Colonic mucosa (tissue), 4 donors: ENCODE data around the gene MYO9B. TPM values are rescaled to one million over a fixed set of nuclear protein-coding genes. Genes with fewer than 3 reads are reported as not detected.

Experiments used
- DNase-seq: peaks from one replicate; pipeline ENCODE4 v3.0.0-alpha.2; 2020
- H3K27ac ChIP-seq: fragments of 200-600 bp; one replicate; pipeline ENCODE4 v1.8.0; 2021
- H3K27me3 ChIP-seq: fragments of 200-600 bp; one replicate; pipeline ENCODE4 v1.8.0; 2021
- H3K36me3 ChIP-seq: fragments of 200-600 bp; one replicate; pipeline ENCODE4 v1.8.0; 2021
- H3K4me1 ChIP-seq: fragments of 200-600 bp; one replicate; pipeline ENCODE4 v1.8.0; 2021; ENCODE audit warnings: mild to moderate bottlenecking
- H3K4me3 ChIP-seq: fragments of 200-600 bp; one replicate; pipeline ENCODE4 v1.8.0; 2021
- H3K9ac ChIP-seq, 2 donors: one replicate each; pipeline ENCODE4 v1.7.0; 2013; ENCODE audit warnings: control low read depth in 2 of 2, low read depth in 2 of 2, low read length in 2 of 2
- H3K9me3 ChIP-seq: fragments of 200-600 bp; one replicate; pipeline ENCODE4 v1.8.0; 2021
- intact Hi-C: fragments of 100-400 bp; cut with DNase I; formaldehyde crosslinking; loops from one replicate; pipeline ENCODE4 v1.14.1; 2022
- total RNA-seq, 2 donors: library from RNA; stranded (reverse); fragmentation: NEBNext Ultra II Directional in 1 of 2; extraction: Animal tissue kit (Norgen Biotek cat#: 25700) in 1 of 2; gene quantifications; one replicate each; pipeline ENCODE4 v1.2.1, GENCODE V29; 2021
- TF ChIP-seq, protein P1 (sequence below): fragments of 200-600 bp; IDR thresholded peaks from one replicate; pipeline ENCODE4 v1.8.0; 2022; ENCODE audit warnings: antibody characterized with exemption, mild to moderate bottlenecking
- donor health status: healthy.
- donor health status: DM: no; HTN: no; CAD: no.
- donor health status: DM: no; HTN: no; CAD: no.

The MYO9B gene
- total RNA-seq, 2 donors from 2014 or later, result 56.5 to 89.2 TPM

DNA sequence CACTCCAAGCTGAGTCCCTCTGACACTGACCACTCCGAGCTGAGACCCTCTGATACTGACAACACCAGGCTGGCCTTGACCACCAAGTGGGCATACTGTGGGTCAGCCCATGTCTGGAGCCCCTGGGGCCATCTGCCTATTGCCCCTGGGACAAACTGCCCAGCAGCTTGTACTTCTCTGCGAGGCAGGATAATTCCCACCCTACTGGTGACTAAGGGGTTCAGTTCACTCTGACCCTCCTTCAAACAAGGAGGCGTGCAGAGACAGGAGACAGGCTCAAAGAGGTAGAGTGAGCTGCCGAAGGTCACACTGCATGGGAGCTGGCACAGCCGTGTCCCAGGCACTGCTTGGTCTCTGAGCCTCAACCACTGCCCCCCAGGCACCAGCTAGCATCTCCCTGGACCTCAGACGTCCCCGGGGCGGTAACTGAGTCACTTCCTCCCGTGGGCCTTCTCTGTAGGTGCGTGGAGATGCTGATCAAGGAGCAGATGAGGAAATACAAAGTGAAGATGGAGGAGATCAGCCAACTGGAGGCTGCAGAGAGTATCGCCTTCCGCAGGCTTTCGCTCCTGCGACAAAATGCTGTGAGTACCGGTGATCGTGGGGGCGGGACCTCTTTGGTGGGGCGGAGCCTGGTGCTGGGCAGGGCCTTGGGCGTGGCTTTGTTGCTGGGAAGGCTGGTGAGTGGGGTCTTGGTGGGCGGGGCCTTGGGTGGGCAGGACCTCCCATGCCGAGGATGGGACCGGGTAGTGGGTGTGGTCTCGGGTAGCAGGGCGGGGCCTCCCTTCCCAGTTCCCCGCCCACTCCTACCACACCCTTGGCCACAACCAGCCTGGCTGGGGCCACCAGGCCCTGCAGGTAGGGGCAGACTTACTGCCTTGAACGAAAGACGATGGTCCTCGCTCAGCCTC lies 133.8 kb downstream of the MYO9B start:
- H3K9ac ChIP-seq, result no peak overlapping the region
- intact Hi-C loops, result no loop called here
- peak; percentile 39 for DNase-seq

DNA sequence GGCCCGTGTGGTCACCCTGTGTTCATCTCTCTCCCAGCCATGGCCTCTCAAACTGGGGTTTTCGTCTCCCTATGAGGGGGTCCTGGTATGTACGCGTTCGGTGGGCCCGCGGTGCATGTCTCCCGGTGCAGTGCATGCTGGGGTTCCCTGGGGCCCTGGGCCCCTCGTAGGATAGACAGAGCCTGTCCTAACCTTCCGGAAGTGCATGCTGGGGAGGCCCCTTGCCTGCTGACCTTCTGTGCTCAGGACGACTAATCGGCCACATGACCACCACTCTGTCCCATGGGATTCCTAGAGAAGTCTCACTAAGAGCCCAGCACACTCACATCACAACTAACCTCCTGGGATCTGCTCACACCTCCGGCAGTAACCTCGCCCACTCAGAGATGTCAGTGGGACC lies 134.7 kb downstream of the MYO9B start:
- DNase-seq, result no peak
- TF ChIP-seq, protein P1, sequence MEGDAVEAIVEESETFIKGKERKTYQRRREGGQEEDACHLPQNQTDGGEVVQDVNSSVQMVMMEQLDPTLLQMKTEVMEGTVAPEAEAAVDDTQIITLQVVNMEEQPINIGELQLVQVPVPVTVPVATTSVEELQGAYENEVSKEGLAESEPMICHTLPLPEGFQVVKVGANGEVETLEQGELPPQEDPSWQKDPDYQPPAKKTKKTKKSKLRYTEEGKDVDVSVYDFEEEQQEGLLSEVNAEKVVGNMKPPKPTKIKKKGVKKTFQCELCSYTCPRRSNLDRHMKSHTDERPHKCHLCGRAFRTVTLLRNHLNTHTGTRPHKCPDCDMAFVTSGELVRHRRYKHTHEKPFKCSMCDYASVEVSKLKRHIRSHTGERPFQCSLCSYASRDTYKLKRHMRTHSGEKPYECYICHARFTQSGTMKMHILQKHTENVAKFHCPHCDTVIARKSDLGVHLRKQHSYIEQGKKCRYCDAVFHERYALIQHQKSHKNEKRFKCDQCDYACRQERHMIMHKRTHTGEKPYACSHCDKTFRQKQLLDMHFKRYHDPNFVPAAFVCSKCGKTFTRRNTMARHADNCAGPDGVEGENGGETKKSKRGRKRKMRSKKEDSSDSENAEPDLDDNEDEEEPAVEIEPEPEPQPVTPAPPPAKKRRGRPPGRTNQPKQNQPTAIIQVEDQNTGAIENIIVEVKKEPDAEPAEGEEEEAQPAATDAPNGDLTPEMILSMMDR, result no peak
- intact Hi-C loops, result no loop called here
- Histone ChIP-seq H3K27me3 (no peaks in the 10 kb centered on the region), H3K9me3 (no peaks in the 10 kb centered on the region), H3K4me1 (peaks cover 3% of the 10 kb centered on the region), H3K27ac (no peak overlapping the region), H3K36me3 (no peaks in the 10 kb centered on the region), H3K4me3 (no peak overlapping the region), H3K9ac (no peak overlapping the region)

More for the DNA sequence above, 133.8 kb downstream of the MYO9B start:
- TF ChIP-seq, protein P1, result no peak
- Histone ChIP-seq H3K27ac (no peak overlapping the region), H3K27me3 (no peaks in the 10 kb centered on the region), H3K4me1 (no peaks in the 10 kb centered on the region), H3K4me3 (no peak overlapping the region), H3K36me3 (no peaks in the 10 kb centered on the region), H3K9me3 (no peaks in the 10 kb centered on the region)

DNA sequence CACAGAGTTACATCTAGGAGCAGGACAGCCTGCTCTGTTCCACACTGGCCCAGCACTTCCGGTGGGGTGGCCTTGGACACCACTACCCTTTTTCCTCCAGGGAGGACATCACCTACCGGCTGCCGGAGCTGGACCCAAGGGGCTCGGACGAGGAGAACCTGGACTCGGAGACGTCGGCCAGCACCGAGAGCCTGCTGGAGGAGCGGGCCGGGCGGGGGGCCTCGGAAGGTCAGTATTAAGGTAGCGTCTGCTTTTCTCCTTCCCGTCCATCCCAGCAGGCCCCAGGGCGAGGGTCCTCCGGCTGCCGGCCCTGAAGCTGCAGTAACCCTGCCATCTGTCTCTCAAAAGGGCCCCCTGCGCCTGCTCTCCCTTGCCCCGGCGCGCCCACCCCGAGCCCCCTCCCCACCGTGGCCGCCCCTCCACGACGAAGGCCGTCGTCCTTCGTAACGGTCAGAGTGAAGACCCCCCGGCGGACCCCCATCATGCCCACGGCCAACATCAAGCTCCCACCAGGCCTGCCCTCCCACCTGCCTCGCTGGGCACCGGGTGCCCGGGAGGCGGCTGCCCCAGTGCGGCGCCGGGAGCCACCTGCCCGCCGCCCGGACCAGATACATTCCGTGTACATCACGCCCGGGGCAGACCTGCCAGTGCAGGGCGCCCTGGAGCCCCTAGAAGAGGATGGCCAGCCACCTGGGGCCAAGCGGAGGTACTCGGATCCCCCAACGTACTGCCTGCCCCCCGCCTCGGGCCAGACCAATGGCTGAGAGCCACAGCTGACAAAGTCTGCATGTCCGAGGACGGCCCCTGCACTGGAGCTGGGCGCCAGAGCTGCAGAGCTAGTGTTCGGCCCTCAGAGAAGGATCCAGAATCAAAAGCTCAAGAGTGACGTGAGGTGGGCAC lies 136.2 kb downstream of the MYO9B start:
- no peaks in the 10 kb centered on the region for H3K9me3 ChIP-seq

DNA sequence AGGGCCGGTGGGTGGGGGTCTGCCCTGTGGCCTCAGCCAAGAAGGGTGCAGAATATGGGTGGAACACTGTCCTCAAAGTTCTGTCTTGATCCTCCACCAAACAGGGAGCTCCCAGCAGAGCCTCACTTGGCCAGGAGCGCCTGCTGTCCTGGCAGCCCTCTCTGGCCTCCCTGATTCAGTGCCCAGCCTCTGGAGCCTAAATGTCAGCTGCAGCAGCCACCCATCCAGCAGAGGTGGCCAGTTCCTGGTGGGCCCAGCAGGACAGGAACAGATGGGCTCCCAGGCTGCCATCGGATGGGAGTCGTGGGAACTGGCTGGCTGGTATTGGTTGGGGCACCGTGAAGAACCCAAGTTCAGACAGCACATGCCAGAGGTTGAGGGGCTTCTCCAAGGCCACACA lies 137.8 kb downstream of the MYO9B start:
- H3K4me1 ChIP-seq, result peaks cover 3% of the 10 kb centered on the region
- H3K27me3 ChIP-seq, result no peaks in the 10 kb centered on the region
- H3K4me3 ChIP-seq, result no peak overlapping the region
- no peaks in the 10 kb centered on the region for H3K36me3 ChIP-seq
- TF ChIP-seq, protein P1, result no peak
- H3K27ac ChIP-seq, result no peak overlapping the region
- H3K9me3 ChIP-seq, result no peaks in the 10 kb centered on the region
- intact Hi-C loops, result no loop called here
- no peak overlapping the region for H3K9ac ChIP-seq
- DNase-seq, result no peak

More for the DNA sequence above, 136.2 kb downstream of the MYO9B start:
- Histone ChIP-seq H3K4me3 (no peak overlapping the region), H3K4me1 (peaks cover 3% of the 10 kb centered on the region), H3K36me3 (no peaks in the 10 kb centered on the region), H3K27ac (no peak overlapping the region), H3K27me3 (no peaks in the 10 kb centered on the region), H3K9ac (no peak overlapping the region)
- DNase-seq, result no peak
- TF ChIP-seq, protein P1, result no peak
- intact Hi-C loops, result no loop called here

DNA sequence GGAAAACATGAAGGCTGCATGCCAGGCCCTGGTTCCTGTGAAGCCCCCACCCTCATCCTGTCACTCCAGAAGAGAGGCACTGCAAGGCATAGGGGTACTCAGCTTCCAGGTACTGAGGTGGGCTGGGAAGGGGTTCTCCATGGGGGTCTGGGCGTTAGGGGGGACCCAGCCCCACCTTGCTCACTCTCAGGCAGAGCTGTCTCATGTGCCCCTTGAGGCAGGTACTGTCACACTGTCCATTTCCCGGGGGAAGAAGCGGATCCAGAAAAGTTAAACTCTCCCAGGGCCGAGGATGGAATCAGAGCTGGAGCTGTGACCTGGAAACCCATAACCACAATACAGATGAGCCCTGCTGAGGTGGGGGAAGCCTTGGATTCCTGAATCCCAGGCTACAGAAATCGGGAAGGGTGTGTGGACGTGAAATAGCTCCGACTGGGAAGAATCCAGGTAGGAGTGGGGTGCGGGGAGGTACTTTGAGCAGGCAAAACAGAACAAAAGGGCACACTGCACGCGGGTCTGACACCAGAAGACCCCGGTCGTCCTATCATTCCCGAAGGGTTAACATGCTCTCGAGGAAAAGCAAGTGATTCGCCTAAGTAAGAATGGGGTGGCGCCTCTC lies 139.0 kb downstream of the MYO9B start:
- Histone ChIP-seq H3K27ac (peak overlapping the region; percentile 77), H3K27me3 (no peaks in the 10 kb centered on the region), H3K9me3 (no peaks in the 10 kb centered on the region), H3K36me3 (no peaks in the 10 kb centered on the region), H3K4me3 (peak overlapping the region; percentile 51), H3K9ac (peak overlapping the region; percentile 54 to 84), H3K4me1 (peaks cover 3% of the 10 kb centered on the region)
- no peak for DNase-seq
- intact Hi-C loops, result no loop called here
- TF ChIP-seq, protein P1, result no peak
